IPS-18c (cell line): ENCODE results near the gene WNT2.

Experiments
- H3K4me3 ChIP-seq: 2 replicates; pipeline ENCODE4 v1.7.0; 2013; ENCODE audit warnings: low read depth, mild to moderate bottlenecking, low read length, moderate library complexity; ENCODE audit not compliant: insufficient read depth
- H3K9me3 ChIP-seq: one replicate; pipeline ENCODE4 v1.6.1; 2013; ENCODE audit warnings: mild to moderate bottlenecking, low read length, moderate library complexity; ENCODE audit not compliant: control insufficient read depth, insufficient read depth

Gene WNT2

DNA sequence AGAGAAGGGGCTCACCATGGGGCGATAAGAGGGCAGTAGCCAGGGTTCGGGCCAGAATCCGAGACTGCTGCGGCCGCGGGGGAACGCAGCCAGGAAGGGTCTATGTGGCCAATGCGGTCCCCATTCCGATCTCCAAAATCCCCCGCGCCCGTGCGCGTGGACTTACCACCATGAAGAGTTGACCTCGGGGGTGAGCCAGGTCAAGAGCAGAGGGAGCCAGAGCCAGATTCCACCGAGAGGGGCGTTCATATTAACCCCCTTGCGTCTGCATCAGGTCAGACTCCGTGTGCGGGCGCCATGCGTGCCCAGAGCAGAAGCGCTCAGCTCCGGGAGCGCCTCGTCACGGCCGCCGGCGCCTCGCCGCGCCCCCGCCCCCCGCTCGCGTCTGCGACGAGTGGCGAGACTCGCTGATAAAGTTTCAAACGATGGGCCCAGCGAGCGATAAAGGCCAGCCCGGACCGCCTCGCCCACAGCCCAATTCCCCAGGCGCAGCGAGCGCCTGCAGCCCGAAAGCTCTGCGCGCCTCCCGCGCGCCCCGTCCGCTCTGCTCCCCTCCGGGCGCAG is at the start of gene WNT2:
Gene WNT2, minus strand, starts transcription at position 318 of the 564 bp plus-strand sequence. Its CDS starts 69 bp downstream, at position 249.
- Histone ChIP-seq H3K4me3 (peak within 1 kb of the TSS; percentile 64), H3K9me3 (peaks cover 2% of the 10 kb centered on the region)

DNA sequence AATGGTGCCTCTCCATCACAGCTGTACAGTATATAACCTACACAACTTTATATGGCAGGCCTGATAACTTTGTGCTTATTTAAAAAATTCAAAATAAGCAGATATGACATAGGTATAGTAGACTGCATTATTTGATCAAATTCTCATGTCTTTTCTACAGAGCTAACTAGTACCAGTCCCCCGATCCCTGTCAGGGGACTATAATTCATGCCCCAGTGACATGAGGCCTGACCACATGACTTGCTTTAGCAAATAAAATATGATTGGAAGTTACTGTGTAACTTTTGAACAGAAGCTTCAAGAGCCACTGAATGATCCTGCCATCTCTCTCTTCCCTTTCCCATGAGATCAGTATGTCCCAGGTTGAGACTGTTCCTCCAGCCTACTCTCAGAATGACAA is 49.2 kb upstream of the WNT2 start:
- no peak overlapping the region for H3K4me3 ChIP-seq
- no peaks in the 10 kb centered on the region for H3K9me3 ChIP-seq

DNA sequence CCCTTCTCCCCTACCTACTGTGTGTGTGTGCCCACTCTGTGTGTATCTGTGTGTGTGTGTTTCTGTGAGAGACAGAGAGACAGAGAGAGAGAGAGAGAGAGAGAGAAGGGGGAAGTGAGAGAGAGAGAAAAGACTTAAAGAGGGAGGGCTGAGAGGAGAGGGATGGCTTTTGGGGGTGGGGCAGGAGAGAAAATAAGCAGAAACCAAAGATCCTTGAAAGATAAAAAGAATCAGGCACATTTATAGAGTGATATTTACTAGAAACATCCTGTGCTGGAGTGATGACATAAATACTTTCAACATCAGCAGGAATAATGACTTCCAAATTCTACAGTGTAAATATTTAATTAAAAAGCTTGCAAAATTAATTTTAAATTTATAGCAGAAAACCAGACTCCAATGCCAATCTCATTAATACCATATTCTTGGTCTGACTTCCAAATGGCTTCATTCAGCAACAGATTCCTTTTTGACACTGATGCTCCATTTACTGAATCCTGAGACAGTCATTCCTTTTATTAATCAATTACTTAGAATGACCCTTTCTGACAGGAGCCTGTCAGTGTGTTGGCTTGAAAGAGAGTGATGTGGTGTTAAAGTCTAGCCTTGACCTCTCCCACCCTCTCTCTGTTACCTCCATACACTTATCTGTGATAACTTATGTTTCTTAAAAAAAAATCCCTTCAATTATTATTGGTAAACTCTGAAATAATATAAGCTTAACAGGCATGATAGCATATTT is 41.7 kb upstream of the WNT2 start:
- Histone ChIP-seq H3K4me3 (no peak overlapping the region), H3K9me3 (no peaks in the 10 kb centered on the region)

DNA sequence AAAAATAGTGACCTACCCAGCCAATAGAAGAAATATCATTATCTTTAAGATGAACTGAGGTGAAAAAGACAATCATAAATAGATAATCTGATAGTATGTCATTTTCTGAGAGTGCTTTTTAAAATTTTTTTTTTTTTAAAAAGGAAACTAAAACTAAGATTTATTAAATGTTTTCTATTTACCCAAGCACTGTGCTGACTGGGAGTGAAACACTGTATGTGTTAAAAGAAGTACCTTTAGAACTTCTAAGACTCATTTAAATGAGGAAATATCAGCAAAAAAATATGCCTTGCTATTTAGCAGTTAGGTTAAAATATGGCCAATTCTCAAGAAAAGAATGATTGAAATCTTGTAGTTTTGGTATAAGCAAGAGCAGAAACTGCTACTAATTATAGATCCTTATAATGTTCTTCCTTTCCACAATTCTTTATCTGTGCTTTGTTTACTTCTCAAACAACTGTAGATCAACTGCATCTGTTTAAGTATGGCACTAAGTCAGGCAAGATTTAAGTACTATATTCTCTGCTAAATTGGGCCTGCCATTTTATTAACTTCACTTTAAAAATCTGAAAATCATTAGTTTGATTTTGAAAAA is 39.5 kb upstream of the WNT2 start:
- Histone ChIP-seq H3K9me3 (no peaks in the 10 kb centered on the region), H3K4me3 (no peak overlapping the region)

DNA sequence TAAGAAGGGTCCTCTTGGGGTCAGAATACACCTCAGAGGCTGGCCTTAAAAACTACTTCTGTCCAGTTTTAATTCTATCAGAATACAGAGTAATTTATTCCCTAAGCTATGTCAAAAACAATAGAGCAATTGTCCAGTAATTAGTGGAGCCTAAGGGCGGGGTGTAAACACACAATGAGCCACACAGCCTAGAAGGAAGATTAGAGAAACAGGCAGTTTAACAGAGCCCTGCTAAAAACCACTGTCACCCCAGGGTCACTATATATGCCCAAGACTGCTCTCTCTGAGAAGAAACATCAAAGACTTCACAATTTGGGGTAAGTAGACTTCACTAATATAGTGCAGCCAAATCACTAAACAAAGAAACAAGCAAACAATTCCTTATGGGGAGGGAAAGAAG is 27.2 kb upstream of the WNT2 start:
- no peaks in the 10 kb centered on the region for H3K9me3 ChIP-seq

DNA sequence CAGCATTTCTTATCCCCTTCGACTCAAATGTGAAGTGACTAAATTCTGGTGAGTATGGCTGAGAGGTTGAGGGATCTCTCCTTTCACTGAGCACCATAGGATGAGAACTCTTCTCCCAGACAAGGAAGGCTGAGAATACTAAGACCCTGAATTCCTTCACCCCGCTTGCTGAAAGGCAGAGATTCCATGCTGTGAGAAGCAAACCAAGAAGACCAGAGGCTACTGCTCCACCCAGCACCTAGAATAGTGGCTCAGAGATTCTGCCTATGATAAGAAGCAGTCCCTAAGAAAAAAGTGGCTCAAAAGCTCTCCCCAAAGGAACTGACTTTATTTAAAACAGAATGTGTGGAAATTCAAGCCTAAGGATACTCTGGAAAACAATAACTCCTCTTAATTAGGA is 26.7 kb upstream of the WNT2 start:
- H3K4me3 ChIP-seq = no peak overlapping the region
- no peaks in the 10 kb centered on the region for H3K9me3 ChIP-seq

More for the DNA sequence above, 27.2 kb upstream of the WNT2 start:
- H3K4me3 ChIP-seq = no peak overlapping the region

DNA sequence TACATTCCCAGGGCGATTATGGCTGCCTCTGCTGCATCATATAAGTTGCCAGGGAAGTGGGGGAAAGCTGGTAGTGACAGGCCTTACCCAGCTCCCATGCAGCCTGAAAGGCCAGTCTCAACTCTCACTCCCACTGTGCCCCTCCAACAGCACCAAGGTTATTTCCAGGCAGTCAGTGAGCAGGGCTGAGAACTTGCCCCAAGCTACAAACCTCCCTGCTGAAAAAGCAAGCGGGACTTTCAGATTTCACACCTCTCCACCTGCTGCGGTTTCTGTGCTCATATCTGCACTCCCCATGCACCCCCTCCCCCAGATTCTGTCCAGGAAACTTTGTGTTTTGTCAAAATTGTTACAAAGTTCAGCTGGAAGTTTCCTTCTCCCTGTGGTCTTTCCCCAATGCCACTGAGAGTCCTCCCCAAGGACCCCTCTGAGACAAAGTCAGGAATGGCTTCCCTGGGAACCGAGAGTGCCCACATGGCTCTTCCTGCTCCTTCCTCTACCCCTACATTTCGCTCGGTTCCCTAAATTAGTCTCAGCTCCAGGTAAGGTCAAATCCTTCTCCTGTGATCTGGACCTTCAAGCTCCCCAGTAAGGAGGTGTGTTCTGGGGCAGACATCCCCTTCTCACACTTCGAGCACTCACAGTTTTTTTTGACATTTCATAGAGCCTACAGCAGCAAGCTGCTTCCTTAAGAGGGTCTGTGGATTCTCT is 25.3 kb upstream of the WNT2 start:
- no peak overlapping the region for H3K4me3 ChIP-seq
- H3K9me3 ChIP-seq = no peaks in the 10 kb centered on the region

DNA sequence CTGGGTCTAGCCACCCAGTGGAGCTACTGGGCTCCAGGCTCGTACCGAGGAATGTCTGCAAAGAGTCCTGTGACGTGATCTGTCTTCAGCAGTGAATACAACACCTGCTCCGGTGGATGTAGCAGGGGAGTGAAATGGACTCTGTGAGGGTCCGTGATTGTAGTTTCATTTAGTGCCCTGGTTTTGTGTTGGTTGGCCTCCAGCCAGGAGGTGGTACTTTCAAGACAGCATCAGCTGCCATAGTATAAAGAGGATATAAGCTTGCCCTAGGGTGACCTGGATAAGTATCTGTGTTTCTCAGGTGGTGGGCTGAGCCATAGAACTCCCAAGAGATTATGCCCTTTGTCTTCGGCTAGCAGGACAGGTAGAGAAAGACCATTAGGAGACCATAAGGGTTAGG is 24.6 kb upstream of the WNT2 start:
- H3K4me3 ChIP-seq = no peak overlapping the region

DNA sequence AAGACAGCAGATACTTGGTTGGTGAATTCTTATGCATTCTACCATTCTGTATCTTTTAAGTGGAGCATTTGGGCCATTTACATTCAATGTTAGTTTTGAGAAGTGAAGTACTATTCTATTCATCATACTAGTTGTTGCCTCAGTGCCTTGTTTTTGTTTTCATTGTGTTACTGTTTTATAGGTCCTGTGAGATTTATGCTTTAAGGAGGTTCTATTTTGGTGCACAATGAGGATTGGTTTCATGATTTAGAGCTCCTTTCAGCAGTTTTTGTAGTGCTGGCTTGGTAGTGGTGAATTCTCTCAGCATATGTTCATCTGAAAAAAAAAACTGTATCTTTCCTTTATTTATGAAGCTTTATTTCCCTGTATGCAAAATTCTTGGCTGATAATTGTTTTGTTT is 23.3 kb upstream of the WNT2 start:
- Histone ChIP-seq H3K4me3 (no peak overlapping the region), H3K9me3 (no peaks in the 10 kb centered on the region)

More for the DNA sequence above, 24.6 kb upstream of the WNT2 start:
- H3K9me3 ChIP-seq = no peaks in the 10 kb centered on the region

DNA sequence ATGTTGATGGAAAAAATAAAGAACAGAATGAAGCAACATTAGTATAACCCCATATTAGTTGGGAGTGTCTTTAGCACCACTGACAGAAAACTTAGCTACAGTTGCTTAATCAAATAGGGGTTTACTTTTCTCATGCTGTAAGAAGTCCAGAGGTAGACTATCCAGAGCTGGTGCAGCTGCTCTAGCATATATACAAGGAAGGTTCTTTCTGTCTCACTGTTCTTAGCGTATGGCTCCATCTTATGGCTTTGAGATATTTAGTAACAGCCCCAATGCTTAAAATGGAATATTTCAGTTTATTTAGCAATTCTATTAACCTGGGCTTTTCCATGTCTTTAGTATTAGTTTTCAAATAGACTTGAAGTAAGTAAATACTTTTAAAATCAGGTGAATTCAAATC is 15.2 kb upstream of the WNT2 start:
- H3K4me3 ChIP-seq = no peak overlapping the region
- H3K9me3 ChIP-seq = no peaks in the 10 kb centered on the region

DNA sequence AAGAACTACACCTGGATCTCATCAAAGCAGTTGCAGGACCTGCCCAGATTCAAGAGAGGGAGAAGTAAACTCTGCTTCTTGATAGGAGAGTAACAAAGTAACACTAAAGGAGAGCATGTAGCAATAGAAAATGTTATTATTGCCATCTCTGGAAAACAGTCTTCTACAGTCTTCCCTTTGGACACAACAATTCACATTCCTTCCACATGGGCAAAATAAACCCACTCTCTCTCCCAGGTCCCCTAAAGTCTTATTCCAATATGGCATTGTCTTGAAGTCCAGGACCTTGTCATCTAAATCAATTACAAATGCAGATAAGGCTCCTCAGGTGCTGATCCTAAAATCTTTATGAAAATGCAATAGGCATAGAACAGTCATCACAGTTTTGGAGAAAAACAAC is 10.3 kb upstream of the WNT2 start:
- Histone ChIP-seq H3K9me3 (no peaks in the 10 kb centered on the region), H3K4me3 (no peak overlapping the region)

DNA sequence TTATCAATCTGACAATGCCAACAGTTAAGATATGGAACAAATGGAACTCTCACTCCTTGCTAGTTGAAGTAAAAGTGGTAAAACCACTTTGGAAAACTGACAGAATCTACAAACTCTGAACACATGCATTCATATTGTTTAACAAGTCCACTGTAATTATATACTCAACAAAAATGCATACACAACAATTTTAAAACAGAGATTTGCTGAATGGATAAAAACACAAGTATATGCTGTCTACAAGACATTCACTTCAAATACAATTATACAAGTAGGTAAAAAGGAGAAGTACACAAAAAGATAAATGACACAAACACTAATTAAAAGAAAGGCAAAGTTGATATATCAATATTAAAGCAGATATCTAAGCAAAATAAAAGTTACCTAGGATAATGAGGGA is 9.2 kb upstream of the WNT2 start:
- H3K4me3 ChIP-seq = no peak overlapping the region
- no peaks in the 10 kb centered on the region for H3K9me3 ChIP-seq

DNA sequence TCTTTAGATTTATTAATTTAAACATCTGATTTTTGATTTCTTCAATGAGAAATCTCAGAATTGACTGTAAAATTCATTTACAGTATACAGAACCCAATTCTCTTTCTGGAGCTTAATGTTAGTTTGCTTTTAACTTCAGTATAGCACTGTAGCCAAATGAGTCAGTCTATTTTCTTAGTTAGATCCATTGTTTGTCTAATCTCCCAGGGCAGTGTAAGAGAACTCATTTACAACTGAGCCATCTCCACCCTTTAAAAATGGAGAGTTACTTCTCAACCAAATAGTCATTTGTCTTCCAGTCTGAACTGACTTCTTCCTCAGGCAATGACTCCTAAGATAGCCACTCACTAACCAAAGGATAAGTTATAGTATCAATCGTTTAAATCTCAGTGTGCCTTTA is 3.0 kb upstream of the WNT2 start:
- no peak overlapping the region for H3K4me3 ChIP-seq
- H3K9me3 ChIP-seq = peaks cover 2% of the 10 kb centered on the region

DNA sequence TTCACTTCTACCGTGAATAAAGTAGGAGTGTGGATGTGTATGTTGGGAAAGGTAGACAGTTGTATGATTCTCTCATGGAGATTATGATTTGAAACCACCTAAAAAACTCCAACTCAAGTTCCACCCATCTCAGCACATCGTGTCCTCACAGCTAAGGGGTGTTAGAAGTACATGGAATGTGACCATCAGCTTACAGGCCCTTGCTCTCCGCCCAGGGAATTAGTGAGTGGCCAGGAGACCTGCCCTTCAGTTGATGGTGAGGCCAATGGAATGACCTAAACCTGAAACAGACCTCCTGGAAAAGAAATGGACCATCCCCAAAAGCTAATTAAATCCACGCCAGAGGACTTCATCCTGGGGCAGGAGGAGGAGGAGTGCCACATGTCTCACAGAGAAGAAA is 2.1 kb upstream of the WNT2 start:
- peak overlapping the region; percentile 64; the same call in 1 of the 2 replicates for H3K4me3 ChIP-seq
- H3K9me3 ChIP-seq = peaks cover 2% of the 10 kb centered on the region

DNA sequence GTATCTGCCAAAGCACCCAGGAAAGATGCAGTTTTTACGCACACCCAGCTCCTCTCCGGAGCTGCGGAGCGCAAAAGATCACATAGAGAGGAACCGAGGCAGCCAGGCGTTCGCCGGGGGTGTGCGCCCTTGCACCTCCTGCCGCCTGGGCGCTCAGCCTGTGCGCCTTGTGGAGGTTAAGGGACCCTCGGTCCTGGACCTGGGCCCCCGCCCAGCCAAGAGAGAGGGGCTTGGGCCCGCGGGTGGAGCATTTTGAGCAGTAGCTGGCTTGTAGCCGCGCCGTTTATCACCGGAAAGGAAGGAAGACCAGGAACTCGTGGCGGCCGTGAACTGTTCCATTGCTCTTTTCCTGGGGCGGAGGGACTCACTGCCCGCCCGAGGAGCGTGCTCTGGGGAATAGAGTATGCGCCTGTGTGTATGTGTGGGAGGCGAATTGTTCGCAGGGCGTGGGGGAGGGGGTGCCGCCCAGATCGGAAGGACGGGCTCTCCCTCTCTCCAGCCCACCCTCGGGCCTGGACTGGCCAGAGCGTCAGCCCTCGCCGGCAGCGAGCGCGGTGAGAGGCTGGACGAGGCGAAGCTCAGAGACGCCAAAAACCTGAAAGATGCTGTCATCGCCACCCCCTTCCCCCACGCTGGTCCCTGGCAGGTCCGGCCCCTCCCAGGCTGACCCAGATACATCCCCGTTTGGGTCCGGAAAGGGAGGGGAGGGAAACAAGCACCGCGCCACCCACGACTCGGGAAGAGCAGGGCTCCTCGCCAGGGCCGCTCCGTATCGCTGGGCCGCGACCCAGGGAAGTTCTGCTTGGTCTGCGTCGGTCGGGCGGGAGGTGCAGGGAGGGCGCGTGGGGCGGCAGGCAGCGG is 1.2 kb upstream of the WNT2 start:
- H3K9me3 ChIP-seq = peaks cover 2% of the 10 kb centered on the region
- H3K4me3 ChIP-seq = peak overlapping the region; percentile 64

DNA sequence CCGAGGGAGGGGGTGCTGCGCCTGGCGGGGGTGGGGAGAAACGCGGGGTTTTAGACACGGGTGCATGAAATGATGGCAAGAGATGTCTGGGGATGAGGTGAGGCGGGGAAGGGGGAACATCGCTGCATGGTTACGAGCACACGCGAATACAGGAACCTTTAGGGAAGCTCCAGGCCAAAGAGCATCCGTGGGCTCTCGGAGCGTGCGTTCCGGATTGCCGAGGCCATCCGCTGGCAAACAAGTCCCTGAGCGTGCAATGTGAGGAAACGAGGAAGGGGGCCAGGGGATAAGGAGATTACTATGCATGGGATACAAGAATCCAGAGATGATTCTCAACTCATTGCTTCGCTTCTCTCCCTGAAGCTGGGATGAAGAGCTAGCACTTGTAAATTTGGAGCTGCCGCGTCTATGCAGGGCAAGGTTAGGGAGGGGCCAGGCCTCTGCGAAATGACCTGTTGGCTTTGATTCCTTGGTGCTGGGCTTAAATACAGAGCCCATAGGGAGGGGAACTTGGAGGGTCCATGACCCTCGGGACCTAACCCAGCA is 520 bp upstream of the WNT2 start:
- peak overlapping the region; percentile 64 for H3K4me3 ChIP-seq

DNA sequence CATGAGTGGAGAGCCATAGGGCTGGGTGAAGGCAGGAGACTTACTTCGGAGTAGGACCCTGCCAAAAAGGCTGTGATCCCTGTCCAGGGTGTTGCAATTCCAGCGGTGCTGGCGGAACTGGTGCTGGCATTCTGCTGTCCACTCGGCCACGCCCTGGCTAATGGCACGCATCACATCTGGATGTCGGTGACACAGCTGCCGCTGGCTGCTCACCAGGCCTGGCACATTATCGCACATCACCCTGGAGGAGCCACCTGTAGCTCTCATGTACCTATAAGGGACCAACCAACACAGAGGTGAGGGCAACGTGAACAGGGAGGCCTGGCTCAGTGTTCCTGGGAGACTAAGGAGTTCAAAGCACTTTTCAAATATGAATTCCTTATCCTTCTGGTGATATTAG is 2.3 kb downstream of the WNT2 start:
- Histone ChIP-seq H3K4me3 (no peak overlapping the region), H3K9me3 (peaks cover 2% of the 10 kb centered on the region)

More for the DNA sequence above, 520 bp upstream of the WNT2 start:
- peaks cover 2% of the 10 kb centered on the region for H3K9me3 ChIP-seq
